HG03108 (cell line): ENCODE measurements around the gene SEMA4A.
A peak's percentile ranks its signal among the peaks of the same experiment; 100 is the strongest.
"Not testable (repeated sequence)": the region's sequence is repeated elsewhere in the genome, so short reads cannot be mapped to it uniquely, and the experiment has no call there.

Experiments used
- ATAC-seq: cut with Tn5 transposase; IDR thresholded peaks from one replicate; pipeline ENCODE4 v1.9.1; 2021; ENCODE audit warnings: moderate library complexity; ENCODE audit not compliant: unreplicated experiment

The SEMA4A gene

GRCh38 chr1:156153362-156153761, at the start of gene SEMA4A:
Gene SEMA4A, plus strand, starts transcription at chr1:156153585. Its CDS starts 994 bp downstream, at chr1:156154579.
- no peak for ATAC-seq

DNA sequence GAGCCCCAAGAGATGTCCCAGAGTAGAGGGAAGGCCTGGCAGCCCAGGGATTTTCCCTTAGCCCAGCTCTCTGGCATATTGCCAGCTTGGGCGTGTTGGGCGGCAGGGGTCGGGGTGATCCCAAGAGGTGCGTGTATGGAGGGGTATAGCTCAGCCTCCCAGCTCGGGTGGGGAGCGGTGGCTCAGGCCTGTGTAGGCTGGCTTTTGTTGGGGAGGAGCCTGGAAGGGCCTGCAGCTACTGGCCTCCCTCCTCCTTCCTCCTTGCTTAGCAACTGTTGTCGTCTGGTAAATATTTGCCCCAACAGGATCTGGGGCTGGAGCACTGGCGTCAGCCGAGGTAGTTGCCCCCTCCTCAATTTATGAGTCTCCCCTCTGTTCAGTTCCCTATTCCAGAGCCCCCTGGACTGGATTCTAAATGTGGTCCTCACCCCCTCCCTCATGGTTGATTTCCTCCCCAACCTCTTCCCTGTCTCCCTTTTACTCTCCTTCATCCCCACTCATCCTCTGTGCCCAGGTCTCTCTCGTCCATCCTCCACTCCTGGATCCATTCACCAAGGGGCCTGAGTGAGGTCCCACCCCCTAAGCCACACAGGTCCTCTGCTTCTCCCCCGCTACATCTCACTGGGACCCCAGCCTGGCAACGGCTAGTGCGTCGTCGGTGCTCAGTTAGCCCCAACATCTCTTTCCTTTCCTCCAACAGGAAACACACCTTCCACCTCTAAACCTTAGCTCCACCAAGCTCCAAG, 49.1 kb upstream of the SEMA4A start:
- no peak for ATAC-seq

DNA sequence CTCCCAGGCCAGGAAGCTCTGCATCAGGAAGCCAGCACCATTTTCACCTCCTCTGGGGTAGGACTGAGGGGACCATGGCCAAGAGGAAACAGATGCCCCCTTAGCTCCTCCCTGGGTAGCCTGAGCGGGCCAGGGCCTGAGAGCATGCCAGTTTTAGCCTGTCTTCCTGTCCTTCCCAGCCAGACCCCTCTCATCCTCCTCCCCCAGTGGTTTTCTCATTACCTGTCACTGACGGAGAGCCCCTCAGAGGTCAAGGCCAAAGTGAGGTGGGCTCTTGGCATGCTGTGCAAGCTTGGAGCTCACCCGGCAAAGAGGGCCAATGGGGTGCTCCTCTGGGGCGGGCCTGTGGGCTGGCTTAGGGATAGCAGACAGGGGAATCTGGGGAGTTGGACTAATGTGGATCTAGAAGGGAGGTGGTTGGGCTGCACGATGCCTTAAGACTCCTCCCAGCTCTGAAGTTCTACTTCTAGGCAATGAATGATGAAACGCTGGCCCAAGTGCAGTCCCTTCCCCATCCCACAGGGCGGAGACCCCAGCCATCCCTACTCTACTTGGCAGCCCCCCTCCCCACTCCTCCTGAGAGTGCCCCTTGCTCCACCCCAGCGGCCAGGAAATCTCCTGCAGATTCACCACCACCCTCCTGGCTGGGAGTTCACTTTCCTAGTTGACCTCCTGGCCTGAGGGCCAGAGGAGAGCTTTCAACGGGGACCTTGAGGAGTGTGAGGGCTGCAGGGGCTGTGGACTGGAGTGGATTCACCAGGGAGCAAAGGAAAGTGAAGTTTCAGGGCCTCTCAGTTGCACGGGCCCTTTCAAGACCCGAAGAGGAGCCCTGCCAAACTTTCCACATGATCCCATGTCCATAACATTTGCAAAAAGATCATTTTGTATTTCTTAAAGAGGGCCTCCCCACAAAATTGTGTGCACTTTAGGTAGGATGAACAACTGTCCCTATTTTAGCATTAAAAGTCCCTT, 48.2 kb upstream of the SEMA4A start:
- no peak for ATAC-seq

GRCh38 chr1:156106624-156107488, 46.5 kb upstream of the SEMA4A start:
- no peak for ATAC-seq

DNA sequence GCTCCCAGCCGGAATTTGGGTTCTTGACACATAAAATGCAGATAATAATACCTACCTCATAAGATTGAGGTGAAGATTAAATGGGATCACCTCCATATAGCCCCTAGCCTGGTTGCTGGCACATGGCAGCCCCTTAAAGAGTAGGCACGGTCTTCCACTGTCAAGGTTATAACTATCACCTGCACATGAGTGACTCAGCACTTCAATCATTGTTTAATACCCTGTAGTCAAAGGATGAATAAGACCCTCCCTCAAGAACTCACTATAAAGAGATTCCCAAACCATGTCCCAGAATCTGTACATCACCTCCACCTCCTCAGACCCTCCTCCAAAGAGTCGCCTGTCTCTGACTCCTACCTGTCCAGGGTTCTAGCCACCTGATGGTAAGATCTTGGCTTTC, 45.3 kb upstream of the SEMA4A start:
- no peak for ATAC-seq

- no peak for ATAC-seq
These were observed 44.6 kb upstream of the SEMA4A start for GRCh38 chr1:156108664-156109241.

DNA sequence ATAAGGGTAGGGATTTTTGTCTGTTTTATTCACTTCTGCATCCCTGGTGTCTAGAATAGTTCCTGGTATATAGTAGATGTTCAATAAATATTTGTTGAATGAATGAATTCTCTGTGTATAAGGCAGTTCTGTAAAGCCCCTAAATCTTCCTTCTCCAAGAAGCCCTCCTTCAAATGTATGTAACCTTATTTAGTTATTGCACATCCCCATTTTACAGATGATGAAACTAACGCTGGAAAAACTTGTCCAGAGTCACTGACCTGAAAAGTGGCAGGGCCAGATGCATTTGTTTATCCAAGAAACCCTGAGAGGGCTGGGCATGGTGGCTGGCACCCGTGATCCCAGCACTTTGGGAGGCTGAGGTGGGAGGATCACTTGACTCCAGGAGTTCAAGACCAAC, 43.1 kb upstream of the SEMA4A start:
- ATAC-seq: no peak

- ATAC-seq: no peak
These were observed 41.9 kb upstream of the SEMA4A start for GRCh38 chr1:156111355-156111962.

DNA sequence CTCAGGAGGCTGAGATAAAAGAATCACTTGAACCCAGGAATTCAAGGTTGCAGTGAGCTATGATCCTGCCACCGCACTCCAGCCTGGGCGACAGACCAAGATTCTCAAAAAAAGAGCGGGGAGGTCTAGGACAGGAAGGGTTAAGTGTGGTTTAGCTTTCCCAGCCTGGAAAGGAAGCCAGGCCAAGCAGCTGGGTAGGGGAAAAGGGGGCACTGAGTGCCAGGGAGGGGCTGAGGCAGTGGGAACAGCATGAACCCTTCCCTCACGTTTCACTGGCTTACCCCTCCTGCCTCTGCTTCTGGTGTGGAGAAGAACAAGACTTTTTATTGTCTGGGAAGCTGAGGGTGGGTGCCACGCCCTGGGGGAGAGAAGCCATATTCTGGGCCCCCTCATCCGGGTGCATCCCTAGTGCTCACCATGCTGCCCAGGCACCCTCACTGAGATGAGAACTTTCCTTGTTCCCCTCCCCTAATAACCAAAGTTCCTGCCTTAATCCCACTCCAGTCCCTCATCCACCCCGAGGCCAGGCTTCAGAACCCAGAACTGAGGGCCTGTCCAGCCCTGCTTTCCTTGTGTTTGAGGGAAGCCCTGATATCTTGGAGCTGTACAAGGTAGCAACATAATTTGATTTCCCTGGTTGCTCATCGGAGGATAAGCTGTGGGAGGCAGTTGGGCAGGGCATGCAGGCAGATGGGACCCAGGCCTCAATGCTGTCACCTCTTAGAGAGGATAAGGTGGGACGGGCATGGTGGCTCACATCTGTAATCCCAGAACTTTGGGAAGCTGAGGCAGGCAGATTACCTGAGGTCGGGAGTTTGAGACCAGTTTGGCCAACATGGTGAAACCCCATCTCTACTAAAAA, 40.9 kb upstream of the SEMA4A start:
- no peak for ATAC-seq

DNA sequence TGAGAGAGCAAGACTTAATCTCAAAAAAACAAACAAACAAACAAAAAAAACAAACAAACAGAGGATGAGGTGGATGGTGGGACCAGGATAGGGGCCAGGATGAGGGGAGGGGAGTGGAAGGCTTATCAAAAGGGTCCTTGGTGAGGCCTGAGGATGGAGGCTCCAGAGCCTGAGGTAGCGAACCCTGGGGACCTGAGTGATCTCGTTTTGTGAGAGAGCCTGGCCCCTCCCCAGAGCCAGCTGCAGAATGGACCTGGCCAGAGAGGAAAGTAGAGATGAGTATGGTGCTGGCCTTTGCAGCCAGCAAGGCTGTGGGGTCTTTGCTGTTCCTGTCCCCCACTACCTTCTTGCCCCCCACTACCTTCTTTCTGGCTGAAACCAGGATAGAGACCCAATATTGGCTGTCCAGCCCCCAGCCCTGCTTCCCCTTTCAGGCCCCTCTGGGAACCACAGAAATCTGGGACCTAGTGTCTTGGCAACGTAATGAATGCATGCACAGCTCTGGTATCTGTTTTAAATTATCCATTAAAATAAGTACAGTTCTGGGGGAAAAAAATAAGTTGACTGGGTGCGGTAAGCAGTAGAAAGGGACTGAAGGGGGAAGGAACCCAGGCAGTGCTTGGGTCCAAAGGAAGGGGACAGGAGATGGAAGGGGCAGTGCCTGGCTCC, 40.0 kb upstream of the SEMA4A start:
- no peak for ATAC-seq

DNA sequence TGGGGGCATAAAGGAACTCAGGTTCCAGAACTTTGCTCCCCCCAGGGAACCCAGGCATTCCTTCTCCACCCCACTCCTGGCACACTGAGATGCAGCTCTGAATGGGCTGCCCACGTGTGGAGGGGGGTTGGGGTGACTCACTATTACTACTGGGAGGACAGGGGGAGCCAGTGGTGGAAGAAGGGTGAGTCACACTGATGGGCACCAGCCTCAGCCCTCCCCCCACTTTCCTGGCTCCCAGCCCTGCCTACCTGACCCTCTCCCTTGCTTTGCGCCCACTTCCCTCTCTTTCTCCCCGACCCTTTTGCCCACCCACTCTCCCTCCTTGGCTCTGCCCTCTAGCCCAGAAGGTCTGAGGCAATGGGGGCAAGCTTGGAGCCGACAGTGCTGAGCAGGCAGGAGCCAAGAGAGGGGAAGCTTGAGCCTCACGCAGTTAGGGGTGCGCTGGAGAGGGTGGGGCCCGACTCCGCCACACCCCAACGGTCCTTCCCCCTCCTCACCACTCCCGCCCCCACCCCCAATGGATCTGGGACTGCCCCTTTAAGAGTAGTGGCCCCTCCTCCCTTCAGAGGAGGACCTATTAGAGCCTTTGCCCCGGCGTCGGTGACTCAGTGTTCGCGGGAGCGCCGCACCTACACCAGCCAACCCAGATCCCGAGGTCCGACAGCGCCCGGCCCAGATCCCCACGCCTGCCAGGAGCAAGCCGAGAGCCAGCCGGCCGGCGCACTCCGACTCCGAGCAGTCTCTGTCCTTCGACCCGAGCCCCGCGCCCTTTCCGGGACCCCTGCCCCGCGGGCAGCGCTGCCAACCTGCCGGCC, 39.1 kb upstream of the SEMA4A start, which contains the start of gene LMNA:
Gene LMNA, plus strand, starts transcription at position 611 of the 818 bp plus-strand sequence. CDS start 208 bp downstream, outside the sequence.
- ATAC-seq: peak; percentile 58

GRCh38 chr1:156114919-156115513, 38.4 kb upstream of the SEMA4A start:
- ATAC-seq: peak; percentile 4

- ATAC-seq: no peak
These were observed 37.6 kb upstream of the SEMA4A start for GRCh38 chr1:156115514-156116374.

DNA sequence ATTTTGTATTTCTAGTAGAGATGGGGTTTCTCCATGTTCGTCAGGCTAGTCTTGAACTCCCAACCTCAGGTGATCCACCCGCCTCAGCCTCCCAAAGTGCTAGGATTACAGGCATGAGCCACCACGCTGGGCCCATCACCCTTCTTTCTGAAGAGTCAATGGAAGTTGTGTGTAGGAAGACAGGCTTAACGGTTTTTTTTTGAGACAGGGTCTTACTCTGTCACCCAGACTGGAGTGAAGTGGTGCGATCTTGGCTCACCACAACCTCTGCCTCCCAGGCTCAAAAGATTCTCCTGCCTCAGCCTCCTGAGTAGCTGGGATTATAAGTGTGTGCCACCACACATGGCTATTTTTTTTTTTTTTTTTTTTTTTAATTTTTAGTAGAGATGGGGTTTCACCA, 36.7 kb upstream of the SEMA4A start:
- not testable (repeated sequence) for ATAC-seq

DNA sequence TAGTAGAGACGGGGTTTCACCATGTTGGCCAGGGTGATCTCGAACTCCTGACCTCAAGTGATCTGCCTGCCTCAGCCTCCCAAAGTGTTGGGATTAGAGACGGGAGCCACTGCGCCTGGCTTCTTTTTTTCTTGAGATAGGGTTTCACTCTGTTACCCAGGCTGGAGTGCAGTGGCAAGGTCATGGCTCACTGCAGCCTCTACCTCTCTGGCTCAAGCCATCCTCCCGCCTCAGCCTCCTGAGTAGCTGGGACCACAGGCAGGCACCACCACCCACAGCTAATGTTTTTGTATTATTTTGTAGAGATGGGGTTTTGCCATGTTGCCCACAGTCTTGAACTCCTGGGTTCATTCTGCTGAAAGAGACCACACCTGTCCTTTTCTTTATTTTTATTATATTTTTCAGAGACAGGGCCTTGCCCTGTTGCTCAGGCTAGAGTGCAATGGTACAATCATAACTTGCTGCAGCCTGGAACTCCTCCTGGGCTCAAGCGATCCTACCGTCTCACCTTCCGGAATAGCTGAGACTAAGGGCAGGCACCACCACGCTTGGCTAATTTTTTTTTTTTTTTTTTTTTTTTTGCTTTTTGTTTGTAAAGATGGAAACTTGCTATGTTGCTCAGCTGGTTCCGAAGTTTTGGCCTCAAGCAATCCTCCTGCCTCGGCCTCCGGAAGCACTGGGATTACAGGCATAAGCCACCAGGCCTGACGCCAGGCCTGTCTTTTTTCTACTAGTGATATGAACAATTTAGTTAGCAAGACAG, 35.8 kb upstream of the SEMA4A start:
- ATAC-seq: no peak
